DOHH2 (cell line): ENCODE data around the gene KIAA1328.

ENCODE experiments used
- EZH2phosphoT487 ChIP-seq: fragments of 200-600 bp; sonication (generic); IDR thresholded peaks from 2 replicates; pipeline ENCODE4 v1.6.1; 2017; ENCODE audit warnings: borderline replicate concordance, mild to moderate bottlenecking, antibody characterized with exemption, low read length, moderate library complexity, mixed read lengths
- TF ChIP-seq, protein P1 (sequence below): fragments of 200-600 bp; sonication (generic); IDR thresholded peaks from one replicate; pipeline ENCODE4 v1.5.1; 2014; ENCODE audit warnings: antibody characterized with exemption, mild to moderate bottlenecking, low read depth, low read length; ENCODE audit not compliant: poor library complexity, severe bottlenecking

DNA sequence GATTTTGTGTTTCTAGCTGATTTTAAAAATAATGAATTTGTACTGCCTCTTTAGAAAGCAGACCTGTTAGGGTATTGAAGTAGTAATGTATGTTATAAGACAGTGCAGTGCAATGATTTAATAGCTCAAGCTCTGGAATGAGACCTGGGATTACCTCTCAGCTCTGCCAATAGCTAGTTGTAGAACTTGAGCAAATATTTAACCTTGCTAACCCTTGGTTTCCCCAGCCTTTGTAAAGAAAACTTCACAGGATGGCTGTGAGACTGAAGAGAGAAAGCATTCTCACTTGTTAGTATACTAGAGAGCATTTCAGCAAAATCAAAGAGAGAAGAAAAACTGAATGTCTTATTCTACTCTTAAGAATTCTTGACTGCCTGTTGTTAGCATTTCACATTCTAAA is 293.9 kb downstream of the KIAA1328 start:
- TF ChIP-seq, protein P1, sequence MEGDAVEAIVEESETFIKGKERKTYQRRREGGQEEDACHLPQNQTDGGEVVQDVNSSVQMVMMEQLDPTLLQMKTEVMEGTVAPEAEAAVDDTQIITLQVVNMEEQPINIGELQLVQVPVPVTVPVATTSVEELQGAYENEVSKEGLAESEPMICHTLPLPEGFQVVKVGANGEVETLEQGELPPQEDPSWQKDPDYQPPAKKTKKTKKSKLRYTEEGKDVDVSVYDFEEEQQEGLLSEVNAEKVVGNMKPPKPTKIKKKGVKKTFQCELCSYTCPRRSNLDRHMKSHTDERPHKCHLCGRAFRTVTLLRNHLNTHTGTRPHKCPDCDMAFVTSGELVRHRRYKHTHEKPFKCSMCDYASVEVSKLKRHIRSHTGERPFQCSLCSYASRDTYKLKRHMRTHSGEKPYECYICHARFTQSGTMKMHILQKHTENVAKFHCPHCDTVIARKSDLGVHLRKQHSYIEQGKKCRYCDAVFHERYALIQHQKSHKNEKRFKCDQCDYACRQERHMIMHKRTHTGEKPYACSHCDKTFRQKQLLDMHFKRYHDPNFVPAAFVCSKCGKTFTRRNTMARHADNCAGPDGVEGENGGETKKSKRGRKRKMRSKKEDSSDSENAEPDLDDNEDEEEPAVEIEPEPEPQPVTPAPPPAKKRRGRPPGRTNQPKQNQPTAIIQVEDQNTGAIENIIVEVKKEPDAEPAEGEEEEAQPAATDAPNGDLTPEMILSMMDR, result no peak
- TF ChIP-seq EZH2phosphoT487, result no peak
